Pancreas (tissue), 10 donors: Measurements from ENCODE around the gene ABTB1. TPM values are rescaled to one million over a fixed set of nuclear protein-coding genes. Genes with fewer than 3 reads are reported as not detected.

ENCODE experiments used
- ATAC-seq, 4 donors: fragments of 200-7000 bp; cut with Tn5 transposase; one replicate each; pipeline versions ENCODE4 v1.8.0 to v1.9.1; 2020; ENCODE audit warnings: mild to moderate bottlenecking in 4 of 4, moderate library complexity in 4 of 4
- DNase-seq, 6 donors: peaks; one replicate each; pipeline ENCODE4 v3.0.0-alpha.2; 2020
- FAIRE-seq: peaks from 2 replicates; lab custom pipeline; 2012; peaks lifted over from hg19 to GRCh38; lab: Jason Lieb, UNC
- H3K27ac ChIP-seq, 4 donors: fragments of 200-600 bp; sonication (generic); 1 replicate in 3 of 4; 2 replicates in 1 of 4; pipeline versions ENCODE4 v1.5.0 to v1.8.0; 2020
- H3K27me3 ChIP-seq, 4 donors: fragments of 200-600 bp; one replicate each; pipeline ENCODE4 v1.8.0; 2021
- H3K36me3 ChIP-seq, 3 donors: fragments of 200-600 bp; sonication (generic) in 1 of 3; one replicate each; pipeline versions ENCODE4 v1.5.0 to v1.8.0; 2020 to 2021
- H3K4me1 ChIP-seq, 3 donors: fragments of 200-600 bp; one replicate each; pipeline ENCODE4 v1.8.0; 2021
- H3K4me3 ChIP-seq, 4 donors: fragments of 200-600 bp; sonication (generic) in 2 of 4; one replicate each; pipeline versions ENCODE4 v1.5.0 to v1.8.0; 2020 to 2021
- H3K9me3 ChIP-seq, 4 donors: fragments of 200-600 bp; one replicate each; pipeline ENCODE4 v1.8.0; 2021
- WGBS, 2 donors: extraction: QIAGEN DNeasy Blood & Tissue Kit; methylation state at CpG; one replicate each; pipeline ENCODE4 v1.1.7; 2013; 5-methylcytosine and 5-hydroxymethylcytosine counted together
- intact Hi-C, 3 donors: fragments of 100-400 bp; cut with DNase I; formaldehyde crosslinking; loops; one replicate each; pipeline versions ENCODE4 v1.11.1 to v1.14.2; 2022
- polyA plus RNA-seq, 2 donors: library from polyadenylated mRNA; stranded (reverse); fragments of 200-250 nt; gene quantifications; one replicate each; pipeline ENCODE4 v1.2.3, GENCODE V29; 2013
- total RNA-seq, 6 donors: library from RNA; stranded (reverse); fragmentation: NEBNext Ultra II Directional in 4 of 6; extraction: Animal tissue kit (Norgen Biotek cat#: 25700) in 4 of 6; gene quantifications; one replicate each; pipeline versions ENCODE4 v1.2.1 to v1.2.4, GENCODE V29; 2021 to 2023
- TF ChIP-seq, protein P1 (sequence below), 4 donors: fragments of 200-600 bp; sonication (generic) in 3 of 4; IDR thresholded peaks; one replicate each; pipeline versions ENCODE4 v1.5.0 to v1.8.0; 2021; ENCODE audit warnings: antibody characterized with exemption in 4 of 4
- donor health status: healthy with polysubstance abuse.
- donor health status: DM: no; HTN: no; CAD: no; lungs with moderate emphysema.
- donor health status: DM: no; HTN: no; CAD: no.
- donor health status: control.
- donor health status: control.
- donor health status: Bipolar disorder and iron deficiency.
- donor health status: DM: yes; HTN: yes; CAD: no.
- donor health status: DM: no; HTN: no; CAD: no.
- donor health status: DM: no; HTN: no; CAD: no.
- donor health status: DM: yes; HTN: yes; CAD: no.

Gene ABTB1
- total and polyA plus RNA-seq, 8 donors = 7.6 to 60.7 (median 17.2) TPM

DNA sequence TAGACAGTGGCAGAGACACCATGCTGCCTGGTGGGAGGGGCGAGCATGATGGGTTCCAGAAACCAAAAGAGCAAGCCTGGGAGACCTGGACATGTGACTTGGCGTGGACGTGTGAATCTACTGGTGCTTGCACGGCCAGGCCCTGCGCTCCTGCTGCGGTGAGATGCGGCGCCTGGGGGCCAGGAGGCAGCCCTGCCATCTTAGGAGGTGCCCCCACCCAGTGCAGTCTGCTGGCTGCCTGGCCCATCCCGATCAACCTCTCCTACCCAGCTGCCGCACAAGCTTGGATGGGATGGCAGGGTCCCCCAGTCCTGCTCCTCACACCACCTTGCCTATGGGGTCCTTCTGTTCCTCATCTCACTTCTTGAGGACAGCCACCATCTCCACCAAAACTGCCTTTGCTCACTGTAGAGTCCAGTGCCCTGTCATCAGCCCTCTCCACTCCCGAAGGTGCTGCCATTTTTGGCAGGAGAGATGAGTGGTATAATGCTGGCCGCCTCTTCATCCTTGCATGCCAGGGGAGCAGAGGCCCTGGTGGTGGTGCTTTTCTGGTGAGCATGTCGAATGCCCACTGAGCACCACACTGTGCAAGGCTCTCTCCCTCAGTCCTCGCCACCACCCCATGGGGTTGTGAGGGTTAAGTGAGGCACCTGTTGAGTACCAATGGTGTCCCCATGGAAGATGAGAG is 3.1 kb upstream of the ABTB1 start:
- TF ChIP-seq, protein P1, sequence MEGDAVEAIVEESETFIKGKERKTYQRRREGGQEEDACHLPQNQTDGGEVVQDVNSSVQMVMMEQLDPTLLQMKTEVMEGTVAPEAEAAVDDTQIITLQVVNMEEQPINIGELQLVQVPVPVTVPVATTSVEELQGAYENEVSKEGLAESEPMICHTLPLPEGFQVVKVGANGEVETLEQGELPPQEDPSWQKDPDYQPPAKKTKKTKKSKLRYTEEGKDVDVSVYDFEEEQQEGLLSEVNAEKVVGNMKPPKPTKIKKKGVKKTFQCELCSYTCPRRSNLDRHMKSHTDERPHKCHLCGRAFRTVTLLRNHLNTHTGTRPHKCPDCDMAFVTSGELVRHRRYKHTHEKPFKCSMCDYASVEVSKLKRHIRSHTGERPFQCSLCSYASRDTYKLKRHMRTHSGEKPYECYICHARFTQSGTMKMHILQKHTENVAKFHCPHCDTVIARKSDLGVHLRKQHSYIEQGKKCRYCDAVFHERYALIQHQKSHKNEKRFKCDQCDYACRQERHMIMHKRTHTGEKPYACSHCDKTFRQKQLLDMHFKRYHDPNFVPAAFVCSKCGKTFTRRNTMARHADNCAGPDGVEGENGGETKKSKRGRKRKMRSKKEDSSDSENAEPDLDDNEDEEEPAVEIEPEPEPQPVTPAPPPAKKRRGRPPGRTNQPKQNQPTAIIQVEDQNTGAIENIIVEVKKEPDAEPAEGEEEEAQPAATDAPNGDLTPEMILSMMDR (IDR thresholded peaks at IDR 0.05) = no peak
- H3K27ac ChIP-seq = no peak overlapping the region
- H3K36me3 ChIP-seq = no peaks in the 10 kb centered on the region
- 88 to 93% methylated on average over 14 of the region's 14 CpGs for WGBS, 2 donors
- H3K27me3 ChIP-seq = no peaks in the 10 kb centered on the region
- no peak overlapping the region for H3K4me3 ChIP-seq
- DNase-seq (peak in 1 of 6 donors; percentile 39), ATAC-seq (no peak), FAIRE-seq (no peak)
- peaks cover 0 to 6% (median 4%) of the 10 kb centered on the region in 3 donors for H3K4me1 ChIP-seq
- intact Hi-C loops = loop anchor here in 1 of 3 donors (10.0 kb wide), 1 partner anchor 155 kb away; the partner anchor contains the start of gene MGLL
- no peaks in the 10 kb centered on the region for H3K9me3 ChIP-seq

DNA sequence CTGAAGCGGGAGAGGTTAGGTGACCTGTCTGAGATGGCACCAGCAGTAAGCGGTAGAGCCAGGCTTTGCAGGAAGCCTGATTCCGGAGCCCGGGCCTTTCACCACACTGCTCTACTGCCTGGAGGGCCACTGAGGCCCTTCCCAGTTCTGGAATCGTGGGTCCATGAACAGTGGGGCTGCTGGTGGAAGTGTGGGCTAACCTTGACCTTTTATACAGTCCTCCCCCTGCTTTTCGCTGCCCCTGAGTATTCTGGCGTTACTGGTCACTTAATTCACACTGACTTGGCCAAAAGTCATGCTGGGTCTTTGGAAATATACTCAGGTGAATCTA is 2.6 kb upstream of the ABTB1 start:
- H3K4me3 ChIP-seq = no peak overlapping the region
- peaks cover 0 to 6% (median 4%) of the 10 kb centered on the region in 3 donors for H3K4me1 ChIP-seq
- H3K9me3 ChIP-seq = no peaks in the 10 kb centered on the region
- no peaks in the 10 kb centered on the region for H3K36me3 ChIP-seq
- 87 to 92% methylated on average over 7 of the region's 7 CpGs for whole genome bisulfite sequencing, 2 donors
- no peak for ATAC-seq
- TF ChIP-seq, protein P1 (IDR thresholded peaks at IDR 0.05) = no peak
- no peaks in the 10 kb centered on the region for H3K27me3 ChIP-seq
- no peak for FAIRE-seq
- intact Hi-C loops = no loop called here
- no peak overlapping the region for H3K27ac ChIP-seq
- no peak for DNase-seq

DNA sequence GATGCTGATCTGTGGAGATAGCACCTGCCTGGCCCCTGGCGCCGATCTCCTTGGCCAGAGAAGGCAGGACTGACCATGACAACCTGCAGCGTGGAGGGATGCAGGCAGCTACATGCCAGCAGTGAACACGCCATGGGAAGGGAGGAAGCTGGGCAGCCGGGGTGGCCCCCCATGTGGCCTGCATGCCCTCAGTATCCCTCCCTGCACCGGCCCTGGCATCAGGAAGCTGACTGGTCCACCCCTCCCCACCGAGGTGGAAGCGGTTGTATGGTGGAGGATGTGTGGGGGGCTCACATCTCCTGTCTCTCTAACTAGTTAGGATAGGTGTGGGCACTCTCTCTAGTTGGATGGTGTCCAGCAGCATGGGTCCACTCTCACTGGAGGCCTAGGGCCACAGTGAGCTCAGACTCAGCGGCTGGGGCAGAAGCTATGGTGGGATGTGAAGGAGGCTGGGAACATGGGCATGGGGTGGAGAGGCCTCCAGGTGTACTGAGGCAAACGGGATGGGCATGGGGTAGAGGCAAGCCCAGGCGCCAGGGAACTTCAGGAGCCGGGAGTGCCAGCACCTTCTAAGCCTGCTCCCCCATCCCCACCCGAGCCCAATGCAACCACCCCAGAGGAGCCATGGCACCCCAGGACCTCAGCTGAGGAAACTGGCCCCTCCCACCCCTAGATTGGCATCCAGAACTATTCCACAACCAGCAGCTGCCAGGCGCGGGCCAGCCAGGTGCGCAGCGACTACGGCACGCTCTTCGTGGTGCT is 1.8 kb upstream of the ABTB1 start:
- Histone ChIP-seq H3K4me3 (no peak overlapping the region), H3K4me1 (peaks cover 0 to 6% (median 4%) of the 10 kb centered on the region in 3 donors), H3K27me3 (no peaks in the 10 kb centered on the region), H3K36me3 (no peaks in the 10 kb centered on the region), H3K27ac (no peak overlapping the region), H3K9me3 (no peaks in the 10 kb centered on the region)
- no peak for FAIRE-seq
- WGBS, 2 donors = 92 to 93% methylated on average over 20 of the region's 20 CpGs
- intact Hi-C loops = no loop called here
- peak in 2 of 6 donors; percentile 56 to 73 for DNase-seq
- no peak for ATAC-seq
- TF ChIP-seq, protein P1 (IDR thresholded peaks at IDR 0.05) = no peak

DNA sequence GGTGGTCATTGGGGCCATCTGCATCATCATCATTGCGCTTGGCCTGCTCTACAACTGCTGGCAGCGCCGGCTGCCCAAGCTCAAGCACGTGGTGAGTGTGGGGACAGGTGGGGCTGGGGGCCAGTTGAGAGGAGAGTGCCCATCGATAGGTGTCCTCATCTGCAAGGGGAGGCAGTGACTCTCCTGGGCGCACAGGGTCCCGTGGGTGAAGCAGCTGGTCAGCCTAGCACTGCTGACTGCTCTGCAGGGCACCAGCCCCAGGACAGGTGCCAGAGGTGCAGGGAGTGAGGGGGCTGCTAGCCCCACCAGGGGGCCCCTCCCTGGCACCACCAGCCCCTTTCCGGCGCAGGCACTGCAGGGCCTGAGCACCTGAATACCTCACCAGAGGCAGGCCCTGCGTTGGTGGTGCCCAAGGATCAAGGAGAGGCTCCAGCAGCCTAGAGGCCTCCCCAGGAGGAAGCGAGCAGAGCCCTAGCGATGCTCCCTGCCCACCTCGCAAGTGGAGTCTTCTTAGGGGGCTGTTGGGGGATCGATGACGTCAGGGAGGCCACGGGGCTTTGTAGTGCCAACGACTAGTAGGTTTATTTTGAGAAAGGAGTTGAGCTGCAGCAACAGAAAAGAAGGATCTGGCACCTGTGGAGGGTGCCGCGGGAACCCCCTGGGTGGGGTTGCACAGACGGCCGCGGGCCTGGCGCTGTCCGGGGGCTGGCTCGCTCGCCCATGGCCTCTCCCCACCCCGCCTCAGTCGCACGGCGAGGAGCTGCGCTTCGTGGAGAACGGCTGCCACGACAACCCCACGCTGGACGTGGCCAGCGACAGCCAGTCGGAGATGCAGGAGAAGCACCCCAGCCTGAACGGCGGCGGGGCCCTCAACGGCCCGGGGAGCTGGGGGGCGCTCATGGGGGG is 976 bp upstream of the ABTB1 start:
- ATAC-seq (peak; percentile 28 to 48 (median 37)), FAIRE-seq (no peak), DNase-seq (peak in 3 of 6 donors; percentile 54 to 85 (median 70))
- peak overlapping the region; percentile 60 to 89 (median 68) for H3K27ac ChIP-seq
- peaks cover 0 to 6% (median 4%) of the 10 kb centered on the region in 3 donors for H3K4me1 ChIP-seq
- no peaks in the 10 kb centered on the region for H3K9me3 ChIP-seq
- H3K4me3 ChIP-seq = peak overlapping the region; percentile 41 to 93 (median 78)
- WGBS, 2 donors = 19 to 23% methylated on average over 41 to 44 of the region's 44 CpGs
- TF ChIP-seq, protein P1 (IDR thresholded peaks at IDR 0.05) = no peak
- H3K36me3 ChIP-seq = no peaks in the 10 kb centered on the region
- H3K27me3 ChIP-seq = no peaks in the 10 kb centered on the region
- intact Hi-C loops = no loop called here
